LoVo (cell line): ENCODE measurements around the gene ZNF738.

Source experiments
- DNase-seq: peaks from one replicate; pipeline ENCODE4 v3.0.0-alpha.2; 2016; ENCODE audit warnings: low spot score

ZNF738 gene

DNA sequence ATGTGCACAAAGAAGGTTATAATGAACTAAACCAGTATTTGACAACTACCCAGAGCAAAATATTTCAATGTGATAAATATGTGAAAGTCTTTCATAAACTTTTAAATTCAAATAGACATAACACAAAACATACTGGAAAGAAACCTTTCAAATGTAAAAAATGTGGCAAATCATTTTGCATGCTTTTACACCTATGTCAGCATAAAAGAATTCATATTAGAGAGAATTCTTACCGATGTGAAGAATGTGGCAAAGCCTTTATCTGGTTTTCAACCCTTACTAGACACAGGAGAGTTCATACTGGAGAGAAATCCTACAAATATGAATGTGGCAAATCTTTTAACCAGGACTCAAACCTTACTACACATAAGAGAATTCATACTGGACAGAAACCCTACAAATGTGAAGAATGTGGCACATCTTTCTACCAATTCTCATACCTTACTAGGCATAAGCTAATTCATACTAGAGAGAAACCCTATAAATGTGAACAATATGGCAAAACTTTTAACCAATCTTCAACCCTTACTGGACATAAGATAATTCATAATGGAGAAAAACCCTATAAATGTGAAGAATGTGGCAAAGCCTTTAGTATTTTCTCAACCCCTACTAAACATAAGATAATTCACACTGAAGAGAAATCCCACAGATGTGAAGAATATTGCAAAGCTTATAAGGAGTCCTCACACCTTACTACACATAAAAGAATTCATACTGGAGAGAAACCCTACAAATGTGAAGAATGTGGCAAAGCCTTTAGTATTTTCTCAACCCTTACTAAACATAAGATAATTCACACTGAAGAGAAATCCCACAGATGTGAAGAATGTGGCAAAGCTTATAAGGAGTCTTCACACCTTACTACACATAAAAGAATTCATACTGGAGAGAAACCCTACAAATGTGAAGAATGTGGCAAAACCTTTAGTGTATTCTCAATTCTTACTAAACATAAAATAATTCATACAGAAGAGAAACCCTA, 64.5 kb downstream of the ZNF738 start:
- no peak for DNase-seq
